Posterior vena cava (tissue), 2 donors: ENCODE results near the gene TRAPPC14. TPM values are rescaled to one million over a fixed set of nuclear protein-coding genes. Genes with fewer than 3 reads are reported as not detected.
A peak's percentile ranks its signal among the peaks of the same experiment; 100 is the strongest.

ENCODE experiments used
- DNase-seq: peaks from one replicate; pipeline ENCODE4 v3.0.0-alpha.2; 2020; ENCODE audit warnings: low spot score
- intact Hi-C, 2 donors: fragments of 100-400 bp; cut with DNase I; formaldehyde crosslinking; loops; one replicate each; pipeline versions ENCODE4 v1.14.1 to v1.14.2; 2022 to 2023
- total RNA-seq, 2 donors: library from RNA; stranded (reverse); fragmentation: NEBNext Ultra II Directional; extraction: Animal tissue kit (Norgen Biotek cat#: 25700); gene quantifications; one replicate each; pipeline ENCODE4 v1.2.1, GENCODE V29; 2021
- donor health status: DM: yes; HTN: yes; CAD: no.
- donor health status: DM: yes; HTN: yes; CAD: no.

TRAPPC14 gene
- total RNA-seq, 2 donors from 2014 or later, result 11.2 to 13.3 TPM

DNA sequence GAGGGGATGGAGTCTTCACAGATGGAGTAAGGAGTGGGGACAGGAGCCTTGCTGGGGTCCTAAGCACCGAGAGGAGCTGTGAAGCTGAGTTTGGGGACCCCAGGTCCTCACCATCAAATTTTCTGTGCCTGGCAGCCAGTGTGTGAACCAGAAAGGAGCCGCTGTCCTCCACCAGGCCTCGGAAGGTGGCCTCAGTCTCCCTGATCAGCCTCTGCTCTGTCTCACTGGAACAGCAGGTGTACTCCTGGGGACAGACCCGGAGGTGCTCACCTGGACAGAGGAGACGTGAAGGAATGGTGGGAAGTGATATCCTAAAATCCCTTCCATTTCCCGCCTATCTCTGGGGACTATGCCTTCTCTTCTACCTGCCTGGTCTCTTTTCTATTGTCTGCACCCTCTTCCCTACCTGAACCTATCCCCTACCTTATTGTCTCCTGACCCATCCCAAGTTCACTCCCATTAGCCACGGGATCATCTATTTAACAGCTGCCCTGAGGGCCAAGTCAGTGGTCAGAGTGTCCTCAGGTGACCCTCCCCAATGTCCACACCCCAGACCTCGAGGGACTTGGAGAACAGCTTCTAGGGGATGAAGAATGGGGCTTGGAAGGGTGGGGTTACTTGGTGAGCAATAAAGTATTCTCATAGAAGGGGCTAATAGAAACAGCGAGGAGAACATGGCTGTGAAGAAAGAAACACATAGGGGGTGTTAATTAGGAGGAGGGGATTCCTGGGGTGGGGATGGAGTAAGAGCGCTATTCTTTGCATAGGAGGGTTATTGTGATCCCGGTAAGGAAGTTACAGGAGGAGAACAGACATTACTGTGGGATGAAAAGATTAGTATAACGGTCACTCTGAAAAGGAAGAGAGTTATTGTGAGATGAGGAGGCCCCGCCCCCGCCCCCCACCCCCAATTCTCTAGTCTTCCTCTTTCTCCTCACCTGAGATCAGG lies 17.8 kb upstream of the TRAPPC14 start:
- DNase-seq, result peak; percentile 58
- intact Hi-C loops, result no loop called here

DNA sequence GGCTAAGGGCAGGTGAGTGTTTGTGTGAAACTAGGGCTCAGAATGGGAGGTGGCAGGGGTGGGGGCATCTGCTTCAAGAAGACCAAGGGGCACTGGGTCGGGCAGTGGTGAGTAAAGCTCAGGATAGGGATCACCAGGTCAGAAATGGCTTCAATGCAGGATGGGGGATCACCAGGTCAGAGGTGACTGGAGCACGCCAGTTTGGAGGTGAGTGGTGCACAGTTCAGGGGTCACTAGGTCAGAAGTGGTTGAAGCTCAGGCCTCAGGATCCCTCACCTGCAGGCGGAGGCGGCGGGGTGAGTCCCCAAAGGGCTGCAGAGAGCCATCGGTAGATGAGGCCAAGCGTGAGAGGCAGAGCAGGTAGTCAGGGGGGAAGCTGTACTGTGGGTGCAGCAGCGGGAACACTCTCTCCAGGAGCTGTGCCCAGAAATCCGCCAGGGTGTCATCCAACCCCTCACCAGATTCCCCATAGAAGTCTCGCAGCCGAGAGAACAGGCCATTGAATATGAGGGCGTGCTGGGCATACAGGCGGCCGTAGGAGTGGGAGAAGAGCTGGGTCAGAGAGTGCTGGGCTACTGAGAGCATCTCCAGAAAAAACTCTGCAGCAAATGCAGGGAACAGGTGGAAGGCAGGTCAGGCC lies 16.9 kb upstream of the TRAPPC14 start:
- intact Hi-C loops, result no loop called here
- peak; percentile 72 for DNase-seq

DNA sequence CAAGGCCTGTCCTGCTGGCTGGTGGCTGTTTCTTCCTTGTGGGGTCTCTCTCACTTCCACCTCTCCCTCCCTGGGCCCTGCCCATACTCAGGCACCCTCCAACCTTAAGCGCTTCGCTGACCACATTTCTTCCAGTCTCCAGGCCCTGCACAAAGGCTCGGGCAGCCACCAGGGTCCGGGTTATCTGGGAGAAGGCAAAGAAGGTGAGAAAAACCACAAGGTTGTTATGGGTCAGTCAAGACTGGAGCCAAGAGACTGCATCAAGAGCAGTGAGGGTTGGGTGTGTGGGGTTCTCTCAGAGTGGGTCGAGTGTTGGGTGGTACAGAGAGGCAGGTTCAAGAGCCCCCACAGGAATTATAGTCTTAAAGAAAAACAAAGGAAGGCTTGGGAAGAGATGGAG lies 16.1 kb upstream of the TRAPPC14 start:
- intact Hi-C loops, result no loop called here
- DNase-seq, result peak; percentile 71

DNA sequence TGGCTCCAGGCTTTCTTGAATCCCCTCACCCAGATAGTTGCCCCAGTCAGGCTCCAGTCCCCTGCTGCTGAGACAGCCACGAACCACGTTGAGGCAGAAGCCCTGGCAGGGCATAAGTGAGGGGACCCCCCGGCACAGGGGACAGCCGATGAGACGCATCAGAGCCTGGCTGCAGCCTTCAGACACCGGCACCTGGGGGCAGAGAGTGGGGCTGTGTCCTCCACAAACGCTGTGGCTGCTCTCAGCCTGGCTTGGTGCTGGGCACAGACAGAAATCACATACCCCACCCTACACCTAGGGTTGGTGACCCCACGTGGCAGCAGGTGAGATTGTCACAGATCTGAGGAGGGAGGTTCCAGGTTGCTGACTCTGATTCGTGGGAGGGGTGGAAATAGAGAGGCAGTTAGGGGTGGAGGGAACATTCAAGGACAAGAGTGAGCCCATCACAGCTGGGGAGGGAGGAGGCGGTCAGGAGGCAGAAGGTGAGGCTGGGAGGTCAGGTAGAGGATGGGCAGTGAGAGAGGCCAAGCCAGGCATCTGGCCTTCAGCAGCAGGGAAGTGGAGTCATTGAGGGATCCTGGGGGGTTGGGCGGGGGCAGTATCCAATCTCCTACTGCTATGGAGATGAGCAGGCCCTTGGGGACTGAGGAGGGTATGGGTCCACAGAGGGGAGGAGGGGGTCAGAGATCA lies 15.4 kb upstream of the TRAPPC14 start:
- DNase-seq, result peak; percentile 50
- intact Hi-C loops, result no loop called here

DNA sequence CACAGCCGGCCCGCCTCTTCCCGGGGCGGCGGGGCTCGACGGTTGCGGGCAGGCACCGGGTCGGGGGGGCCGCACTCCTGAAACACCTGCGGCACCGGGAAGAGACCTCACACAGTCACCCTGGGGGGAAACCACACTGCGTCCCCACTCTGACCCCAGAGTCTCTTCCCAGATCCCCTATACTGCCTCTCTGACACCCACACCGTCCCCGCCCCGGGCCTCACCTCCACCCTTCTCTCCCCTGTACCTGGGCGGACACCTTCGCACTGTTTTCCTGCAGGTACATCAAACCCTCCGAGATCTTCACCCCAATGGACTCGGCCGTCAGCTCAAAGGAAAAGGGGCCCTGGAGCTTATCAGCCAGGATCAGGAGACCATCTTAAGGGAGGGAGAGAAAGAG lies 13.3 kb upstream of the TRAPPC14 start:
- intact Hi-C loops, result no loop called here
- peak; percentile 77 for DNase-seq

DNA sequence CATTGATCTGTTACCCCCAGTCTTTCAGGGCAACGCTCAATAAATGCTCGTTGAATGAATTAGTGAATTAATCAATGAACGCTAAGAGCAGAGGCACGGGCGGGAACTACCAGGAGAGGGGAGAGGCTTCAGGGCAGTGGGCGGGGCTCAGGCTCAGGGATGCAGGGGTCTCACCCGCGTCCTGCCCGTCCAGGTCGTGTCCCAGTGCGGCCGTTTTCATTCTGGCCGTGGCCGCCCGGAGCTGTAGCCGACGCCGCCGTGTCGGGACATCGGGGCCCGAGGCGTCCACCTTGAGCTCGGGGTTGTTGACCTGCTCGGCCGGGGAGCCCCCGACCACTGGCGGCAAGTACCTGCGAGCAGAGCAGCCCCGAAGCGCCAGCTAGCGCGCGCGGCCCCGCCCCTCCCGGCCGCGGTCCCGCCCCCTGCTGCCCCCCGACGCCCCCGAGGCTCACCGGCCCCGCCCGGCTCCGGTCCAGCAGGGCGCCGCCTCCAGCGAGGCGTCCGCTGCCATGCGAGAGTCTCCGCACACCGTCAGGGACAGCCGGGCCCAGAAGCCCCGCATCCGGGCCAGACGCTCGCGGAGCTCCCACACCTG lies 12.7 kb upstream of the TRAPPC14 start:
- peak; percentile 81 for DNase-seq
- intact Hi-C loops, result no loop called here

DNA sequence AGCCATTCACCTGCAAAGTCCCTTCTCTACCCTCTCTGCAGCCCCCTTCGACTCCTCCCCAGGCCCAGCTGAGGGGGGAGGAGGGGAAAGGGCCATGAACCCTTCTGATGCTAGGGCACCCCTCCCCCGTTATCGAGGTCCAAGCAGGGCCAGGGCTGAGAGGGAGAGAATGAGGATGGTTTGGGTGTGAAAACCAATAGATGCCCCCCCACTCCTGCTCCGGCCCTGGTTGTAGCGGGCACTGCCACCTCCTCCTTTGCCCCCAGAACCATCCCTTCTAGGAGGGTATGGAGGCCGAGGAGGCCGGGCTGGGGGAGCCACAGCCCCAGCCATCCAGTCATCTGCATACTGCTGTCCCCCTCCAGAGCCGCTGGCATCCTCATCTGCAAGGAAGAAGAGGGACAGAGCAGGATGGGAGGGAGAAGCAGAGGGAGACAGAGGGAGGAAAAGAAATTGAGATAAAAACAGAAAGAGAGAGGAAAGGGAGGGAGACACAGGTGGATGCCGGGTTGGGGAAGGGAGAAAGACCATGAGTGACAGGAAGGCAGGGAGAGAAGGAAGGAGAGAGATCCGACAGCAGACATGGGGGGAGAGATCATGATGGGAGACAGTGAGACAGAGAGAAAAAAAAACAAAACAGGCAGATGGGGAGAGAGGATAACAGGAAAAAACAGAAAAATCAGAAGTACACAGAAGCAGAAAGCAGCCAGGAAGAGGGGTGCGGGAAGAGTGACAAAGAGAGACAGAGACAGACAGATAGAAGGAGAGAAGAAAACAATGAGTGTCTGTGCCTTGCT lies 11.8 kb upstream of the TRAPPC14 start:
- intact Hi-C loops, result no loop called here
- peak; percentile 70 for DNase-seq

DNA sequence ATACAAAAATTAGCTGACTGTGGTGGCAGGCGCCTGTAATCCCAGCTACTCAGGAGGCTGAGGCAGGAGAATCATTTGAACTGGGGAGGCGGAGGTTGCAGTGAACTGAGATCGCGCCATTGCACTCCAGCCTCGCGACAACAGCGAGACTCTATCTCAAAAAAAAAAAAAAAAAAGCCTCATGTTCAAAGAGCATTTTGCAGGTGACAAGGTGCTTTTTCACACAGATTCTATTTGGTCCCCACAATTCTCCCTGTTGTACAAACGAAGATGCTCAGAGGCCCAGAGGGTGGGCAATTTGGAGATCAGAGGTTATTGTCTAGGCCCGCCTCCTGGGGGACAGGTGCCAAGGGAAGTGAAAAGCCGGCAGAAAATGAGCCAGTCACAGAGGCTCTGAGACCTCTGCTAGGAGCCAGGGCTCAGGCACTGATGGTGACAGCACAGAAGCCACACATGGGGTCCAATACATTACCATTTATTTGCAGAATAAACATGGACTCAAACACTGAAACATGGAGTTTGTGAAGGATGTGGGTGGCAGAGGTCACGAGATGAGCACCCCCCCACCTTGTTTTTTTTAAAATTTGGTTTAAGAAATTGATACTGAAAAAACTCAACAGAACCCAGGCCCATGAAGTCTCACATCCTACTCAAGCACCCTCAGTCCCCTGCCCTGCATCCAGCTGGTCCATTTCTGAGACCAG lies 10.8 kb upstream of the TRAPPC14 start:
- intact Hi-C loops, result no loop called here
- peak; percentile 26 for DNase-seq

DNA sequence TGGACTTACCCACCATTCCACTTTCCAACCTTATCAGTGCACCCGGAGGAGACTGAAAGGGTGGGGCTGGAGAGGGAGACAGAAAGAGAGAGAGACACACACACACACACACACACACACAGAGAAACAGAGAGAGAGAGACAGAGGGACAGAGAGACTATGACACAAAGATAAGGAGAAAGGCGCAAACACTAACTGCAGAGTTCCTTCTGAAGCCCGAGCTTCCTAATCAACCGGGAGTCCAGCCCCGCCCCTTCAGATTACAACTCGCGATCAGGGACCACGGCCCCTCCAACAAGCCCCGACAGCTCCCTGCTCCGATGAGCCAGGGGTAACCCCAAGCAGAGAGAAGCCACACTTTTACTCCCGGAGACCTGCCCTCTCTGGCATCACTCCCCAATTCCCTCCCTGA lies 9.4 kb upstream of the TRAPPC14 start:
- DNase-seq, result no peak
- intact Hi-C loops, result no loop called here

DNA sequence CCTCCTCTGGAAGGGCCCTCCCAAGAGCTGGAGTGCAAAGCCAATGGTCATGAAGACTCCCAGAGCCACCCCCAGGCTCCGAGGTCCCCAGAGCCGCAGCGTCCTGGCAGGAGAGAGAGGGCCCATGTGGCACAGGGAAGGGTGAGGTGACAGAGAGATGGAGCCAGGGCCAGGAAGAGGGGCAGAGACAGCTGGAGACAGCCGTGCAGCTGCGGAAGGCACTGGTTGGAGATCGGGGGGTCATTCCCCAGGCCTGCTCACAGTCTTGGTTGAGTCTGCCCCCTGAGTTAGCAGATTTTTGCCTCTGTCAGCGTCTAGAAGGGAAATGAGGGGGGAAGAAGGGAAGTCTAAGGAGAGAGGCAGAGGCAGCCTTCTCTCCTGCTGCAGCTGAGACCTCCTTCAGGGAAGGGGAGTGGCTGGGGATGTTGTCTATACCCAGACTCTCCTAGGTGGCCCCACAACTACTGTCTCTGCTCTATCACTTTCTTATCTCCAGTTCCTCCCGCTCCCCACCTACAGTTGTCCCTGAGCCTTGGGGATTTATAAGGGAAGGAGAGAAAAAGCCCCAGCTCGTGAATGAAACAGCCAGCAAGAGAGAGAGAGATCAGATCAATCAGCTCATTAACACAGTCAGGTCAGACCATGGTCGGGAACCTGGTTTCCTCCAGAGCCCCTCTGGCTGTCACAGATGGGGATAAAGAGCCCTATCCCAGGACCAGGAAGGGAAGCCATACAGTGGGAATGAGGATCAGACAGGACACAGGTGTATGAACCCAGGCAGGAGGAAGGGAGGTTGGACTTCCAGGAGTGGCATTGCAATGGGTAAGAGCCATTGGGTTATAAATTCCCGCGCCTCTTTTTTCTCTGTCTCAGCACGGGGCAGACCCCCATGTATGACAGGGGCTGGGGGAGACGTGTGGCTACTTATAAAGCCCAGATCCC lies 8.7 kb upstream of the TRAPPC14 start:
- peak; percentile 66 for DNase-seq
- intact Hi-C loops, result no loop called here

DNA sequence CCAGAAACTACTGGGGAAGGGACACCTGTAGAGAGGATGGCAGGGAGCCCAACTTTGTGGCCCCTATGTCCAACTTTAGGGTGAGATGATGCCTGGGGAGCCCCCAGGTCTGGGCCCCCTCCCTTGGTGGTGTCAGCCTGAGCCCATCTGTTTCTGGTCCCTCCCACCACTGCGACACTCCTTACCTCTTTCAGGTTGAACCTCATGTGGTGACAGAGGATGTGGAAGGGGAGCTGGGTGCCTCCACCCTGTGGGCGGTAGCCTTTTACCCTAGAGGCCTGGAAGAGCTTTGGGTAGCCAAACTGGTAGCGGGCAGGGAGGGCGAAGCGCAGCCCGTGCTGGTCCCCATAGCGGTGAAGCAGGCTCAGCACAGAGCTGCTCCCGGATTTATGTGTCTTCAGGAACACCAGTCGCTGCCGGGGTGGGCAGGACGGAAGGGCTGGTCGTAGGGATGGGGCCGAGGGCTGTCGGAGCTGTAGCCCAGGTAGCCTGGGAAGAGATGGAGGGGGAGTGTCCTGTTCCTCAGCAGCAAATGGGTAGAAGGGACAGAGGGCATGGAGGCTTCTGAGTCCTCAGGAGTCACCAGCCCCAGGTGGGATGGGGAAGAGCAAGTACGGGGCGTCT lies 7.9 kb upstream of the TRAPPC14 start:
- intact Hi-C loops, result no loop called here
- peak; percentile 65 for DNase-seq

DNA sequence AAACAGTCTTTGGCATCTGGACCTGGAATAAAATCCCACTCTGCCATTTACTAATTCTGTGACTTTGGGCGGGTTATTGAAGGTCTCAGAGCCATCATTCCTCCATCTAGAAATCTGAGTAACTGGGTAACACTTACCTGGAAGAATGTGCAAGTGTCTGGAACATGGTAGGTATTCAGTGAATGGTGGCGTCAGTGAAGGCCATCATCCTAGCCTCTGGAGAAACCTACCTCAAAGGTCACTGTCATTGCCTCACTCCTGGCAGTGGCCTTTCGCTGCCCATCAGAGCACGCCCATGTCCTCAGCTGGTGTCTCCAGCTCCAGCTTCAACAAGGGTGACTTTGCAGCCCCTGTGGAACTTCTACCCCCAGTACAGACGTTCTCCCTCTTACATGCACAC lies 5.3 kb upstream of the TRAPPC14 start:
- no peak for DNase-seq

DNA sequence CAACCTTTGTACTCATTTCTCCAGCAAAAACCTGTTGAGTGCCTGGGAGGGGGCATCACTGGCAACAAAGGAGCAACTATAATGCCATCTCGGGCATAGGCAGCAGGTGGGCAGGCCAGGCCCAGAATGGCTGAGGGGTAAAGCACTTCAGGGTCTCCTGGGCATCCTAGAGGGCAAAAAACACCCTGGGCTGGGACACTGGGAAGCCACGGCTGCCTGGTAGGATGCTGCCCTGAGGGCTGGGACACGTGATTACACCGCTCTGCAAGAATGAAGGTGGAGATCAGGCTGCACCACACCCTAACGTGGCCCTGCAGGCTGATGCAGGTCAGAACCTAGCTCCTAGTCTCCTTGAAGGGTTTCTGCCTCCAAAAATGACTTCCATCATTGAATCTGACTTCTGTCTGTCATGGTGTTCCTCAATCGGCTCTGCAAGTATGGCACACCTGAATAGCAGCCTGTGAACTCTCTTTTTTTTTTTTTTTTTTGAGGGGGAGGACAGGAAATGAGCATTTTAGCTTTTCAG lies 4.5 kb upstream of the TRAPPC14 start:
- no peak for DNase-seq
- intact Hi-C loops, result no loop called here

More for the DNA sequence above, 5.3 kb upstream of the TRAPPC14 start:
- intact Hi-C loops, result no loop called here

DNA sequence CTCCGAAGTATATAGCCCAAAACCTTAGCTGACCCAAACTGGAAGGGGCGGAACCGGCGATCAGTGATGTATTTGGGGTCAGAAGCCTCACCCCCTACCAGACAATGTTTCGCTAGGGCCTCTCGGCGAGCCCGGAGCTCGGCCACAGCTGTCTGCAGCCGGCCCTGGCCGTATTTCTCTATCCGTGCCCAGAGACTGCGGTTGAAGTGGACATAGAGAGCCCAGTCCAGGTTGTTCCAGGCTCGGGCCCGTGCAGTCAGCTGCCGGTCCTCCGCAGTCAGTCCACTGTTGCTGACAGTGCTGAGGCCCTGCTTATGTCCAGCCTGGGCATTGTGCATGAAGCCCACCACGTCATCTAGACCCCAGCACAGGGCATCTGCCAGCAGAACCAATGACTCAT lies 1.5 kb upstream of the TRAPPC14 start:
- intact Hi-C loops, result no loop called here
- no peak for DNase-seq

DNA sequence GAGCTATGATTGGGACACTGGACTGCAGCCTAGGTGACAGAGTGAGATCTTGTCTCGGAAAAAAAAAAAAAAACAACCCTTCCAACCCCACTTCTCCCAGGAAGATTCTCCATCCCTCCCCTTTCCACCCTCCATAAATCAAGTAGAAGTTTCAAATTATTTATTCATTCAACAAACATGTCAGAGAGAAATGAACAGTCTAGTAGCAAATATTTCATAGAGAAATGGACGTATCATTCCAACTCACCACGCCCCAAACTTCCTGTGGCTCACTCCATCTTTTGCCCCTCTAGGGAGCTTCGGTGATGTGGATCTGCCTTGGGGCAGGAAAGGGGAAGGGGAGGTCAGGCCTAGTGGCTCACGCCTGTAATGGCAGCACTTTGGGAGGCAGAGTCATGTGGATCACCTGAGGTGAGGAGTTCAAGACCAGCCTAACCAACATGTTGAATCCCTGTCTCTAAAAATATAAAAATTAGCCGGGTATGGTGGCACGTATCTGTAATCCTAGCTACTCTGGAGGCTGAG lies 638 bp upstream of the TRAPPC14 start:
- DNase-seq, result no peak
- intact Hi-C loops, result no loop called here
